ENCODE data around the gene ALOX15. TPM values are rescaled to one million over a fixed set of nuclear protein-coding genes. Genes with fewer than 3 reads are reported as not detected.
"Not testable (repeated sequence)": the region's sequence is repeated elsewhere in the genome, so short reads cannot be mapped to it uniquely, and the experiment has no call there.

Gene ALOX15
- total RNA-seq, 4 donors from 2014 or later, result not detected

- H3K36me3 ChIP-seq, result no peaks in the 10 kb centered on the region
- H3K4me1 ChIP-seq, result no peaks in the 10 kb centered on the region
- no peaks in the 10 kb centered on the region for H3K9me3 ChIP-seq
- H3K4me3 ChIP-seq, result no peak overlapping the region
- H3K27me3 ChIP-seq, result peaks cover 0 to 9% of the 10 kb centered on the region in 2 donors
- no peak overlapping the region for H3K27ac ChIP-seq
- no peak for TF ChIP-seq EP300 (IDR thresholded peaks at IDR 0.05)
- TF ChIP-seq CTCF (IDR thresholded peaks at IDR 0.05), result no peak
- no peak for TF ChIP-seq POLR2A (IDR thresholded peaks at IDR 0.05)
- 80 to 89% methylated on average over 9 of the region's 9 CpGs for WGBS, 2 donors
- DNase-seq (ENCODE audit: low spot score in 2 of 2), result no peak
Measured at GRCh38 chr17:4664230-4664629, 22.8 kb upstream of the ALOX15 start.

- 82 to 83% methylated on average over 8 of the region's 8 CpGs for WGBS, 2 donors
- no peak overlapping the region for H3K4me3 ChIP-seq
- H3K4me1 ChIP-seq, result no peaks in the 10 kb centered on the region
- peaks cover 0 to 9% of the 10 kb centered on the region in 2 donors for H3K27me3 ChIP-seq
- no peaks in the 10 kb centered on the region for H3K36me3 ChIP-seq
- DNase-seq (ENCODE audit: low spot score in 2 of 2), result no peak
- H3K9me3 ChIP-seq, result no peaks in the 10 kb centered on the region
- no peak for TF ChIP-seq EP300 (IDR thresholded peaks at IDR 0.05)
- TF ChIP-seq POLR2A (IDR thresholded peaks at IDR 0.05), result no peak
- no peak overlapping the region for H3K27ac ChIP-seq
Measured at GRCh38 chr17:4663711-4664110, 22.2 kb upstream of the ALOX15 start.

- DNase-seq (ENCODE audit: low spot score in 2 of 2), result no peak
- Histone ChIP-seq H3K27ac (no peak overlapping the region), H3K27me3 (peaks cover 0 to 22% of the 10 kb centered on the region in 2 donors), H3K4me3 (no peak overlapping the region), H3K36me3 (no peaks in the 10 kb centered on the region), H3K4me1 (no peaks in the 10 kb centered on the region), H3K9me3 (no peaks in the 10 kb centered on the region)
- no peak for TF ChIP-seq POLR2A (IDR thresholded peaks at IDR 0.05)
- no peak for TF ChIP-seq CTCF (IDR thresholded peaks at IDR 0.05)
- no peak for TF ChIP-seq EP300 (IDR thresholded peaks at IDR 0.05)
- 86 to 88% methylated on average over 6 of the region's 6 CpGs for WGBS, 2 donors
Measured at GRCh38 chr17:4658478-4659305, 17.2 kb upstream of the ALOX15 start.

- Histone ChIP-seq H3K27ac (no peak overlapping the region), H3K4me1 (no peaks in the 10 kb centered on the region), H3K9me3 (no peaks in the 10 kb centered on the region), H3K4me3 (no peak overlapping the region), H3K27me3 (peaks cover 0 to 14% of the 10 kb centered on the region in 2 donors), H3K36me3 (no peaks in the 10 kb centered on the region)
- no peak for TF ChIP-seq EP300 (IDR thresholded peaks at IDR 0.05)
- TF ChIP-seq CTCF (IDR thresholded peaks at IDR 0.05), result no peak
- no peak for TF ChIP-seq POLR2A (IDR thresholded peaks at IDR 0.05)
- WGBS, 2 donors, result 90 to 96% methylated on average over 2 of the region's 2 CpGs
- no peak for DNase-seq (ENCODE audit: low spot score in 2 of 2)
Measured at GRCh38 chr17:4657678-4658077, 16.2 kb upstream of the ALOX15 start.

GRCh38 chr17:4655933-4656332 lies 14.5 kb upstream of the ALOX15 start:
- not testable (repeated sequence) for H3K27ac ChIP-seq; H3K36me3 ChIP-seq; H3K4me1 ChIP-seq; H3K4me3 ChIP-seq; H3K9me3 ChIP-seq; DNase-seq (ENCODE audit: low spot score in 2 of 2)
- WGBS, 2 donors, result 85 to 86% methylated on average over 7 of the region's 7 CpGs
- peaks cover 0 to 13% of the 10 kb centered on the region in 2 donors for H3K27me3 ChIP-seq

GRCh38 chr17:4652997-4653396 lies 11.5 kb upstream of the ALOX15 start:
- Histone ChIP-seq H3K4me3 (no peak overlapping the region), H3K9me3 (no peaks in the 10 kb centered on the region), H3K27ac (no peak overlapping the region), H3K4me1 (no peaks in the 10 kb centered on the region), H3K36me3 (no peaks in the 10 kb centered on the region), H3K27me3 (peaks cover 0 to 15% of the 10 kb centered on the region in 2 donors)
- TF ChIP-seq CTCF (IDR thresholded peaks at IDR 0.05) (no peak), POLR2A (IDR thresholded peaks at IDR 0.05) (no peak), EP300 (IDR thresholded peaks at IDR 0.05) (no peak)
- no peak for DNase-seq (ENCODE audit: low spot score in 2 of 2)
- WGBS, 2 donors, result 69 to 78% methylated on average over 5 of the region's 5 CpGs
